Panc1 (cell line): ENCODE measurements around the gene KCNF1.

Experiments used
- CTCF ChIP-seq: fragments of 450-650 bp; IDR thresholded peaks from 2 replicates; pipeline ENCODE4 v1.5.1; 2017; ENCODE audit warnings: mild to moderate bottlenecking
- SIN3A ChIP-seq: IDR thresholded peaks from 2 replicates; pipeline ENCODE4 v1.6.1; 2012; ENCODE audit warnings: low read depth, mild to moderate bottlenecking, low read length, moderate library complexity, borderline replicate concordance; ENCODE audit not compliant: insufficient read depth

GRCh38 chr2:10894264-10894935, 17.3 kb upstream of the KCNF1 start:
- TF ChIP-seq SIN3A (no peak), CTCF (no peak)
